OCI-LY3 (cell line): ENCODE data around the gene LUM.

Experiments used
- H2AFZ ChIP-seq: fragments of 200-600, 300-600 bp; shearing (Covaris generic); 2 replicates; pipeline ENCODE4 v1.6.0; 2014; ENCODE audit warnings: antibody characterized with exemption, low read depth, low read length
- H3K27ac ChIP-seq: fragments of 200-600, 300-600 bp; sonication (generic); 2 replicates; pipeline ENCODE4 v1.5.1; 2014; ENCODE audit warnings: mild to moderate bottlenecking, low read length, moderate library complexity, mixed read lengths
- H3K27me3 ChIP-seq: fragments of 200-600, 300-600 bp; sonication (generic); 2 replicates; pipeline ENCODE4 v1.6.1; 2014; ENCODE audit warnings: low read depth, low read length, mixed read lengths
- H3K36me3 ChIP-seq: fragments of 200-600, 300-600 bp; sonication (generic); replicated peaks from 2 replicates; pipeline ENCODE3; 2014; ENCODE audit warnings: low read depth, low read length, mixed read lengths
- H3K4me1 ChIP-seq: fragments of 300-600, 200-600 bp; sonication (generic); 2 replicates; pipeline ENCODE4 v1.6.1; 2014; ENCODE audit warnings: low read length, mixed read lengths
- H3K4me2 ChIP-seq: fragments of 200-600, 300-600 bp; sonication (generic); 2 replicates; pipeline ENCODE4 v1.6.1; 2014; ENCODE audit warnings: low read length, mixed read lengths
- H3K4me3 ChIP-seq: fragments of 300-600, 200-600 bp; sonication (generic); 2 replicates; pipeline ENCODE4 v1.5.1; 2014; ENCODE audit warnings: antibody characterized with exemption, mild to moderate bottlenecking, low read length, moderate library complexity
- H3K79me2 ChIP-seq: fragments of 300-600, 200-600 bp; shearing (Covaris generic); 2 replicates; pipeline ENCODE4 v1.6.1; 2014; ENCODE audit warnings: mild to moderate bottlenecking, low read length, mixed read lengths
- H3K9ac ChIP-seq: fragments of 300-600, 200-600 bp; shearing (Covaris generic); 2 replicates; pipeline ENCODE4 v1.6.0; 2014; ENCODE audit warnings: mild to moderate bottlenecking, low read length, moderate library complexity
- H3K9me3 ChIP-seq: fragments of 200-600, 300-600 bp; shearing (Covaris generic); 2 replicates; pipeline ENCODE4 v1.6.1; 2014; ENCODE audit warnings: low read length, mixed read lengths; ENCODE audit not compliant: insufficient read depth
- H4K20me1 ChIP-seq: fragments of 200-600, 300-600 bp; sonication (generic); 2 replicates; pipeline ENCODE4 v1.6.1; 2016; ENCODE audit warnings: low read length, mixed read lengths; ENCODE audit not compliant: insufficient read depth
- EZH2phosphoT487 ChIP-seq: fragments of 200-600 bp; shearing (Covaris generic); IDR thresholded peaks from 2 replicates; pipeline ENCODE4 v1.6.1; 2018; ENCODE audit warnings: antibody characterized with exemption, mixed run types, low read depth
- TF ChIP-seq, protein P1 (sequence below): fragments of 200-600, 300-600 bp; sonication (generic); IDR thresholded peaks from 2 replicates; pipeline ENCODE4 v1.5.1; 2014; ENCODE audit warnings: antibody characterized with exemption, low read length, low read depth

LUM gene

DNA sequence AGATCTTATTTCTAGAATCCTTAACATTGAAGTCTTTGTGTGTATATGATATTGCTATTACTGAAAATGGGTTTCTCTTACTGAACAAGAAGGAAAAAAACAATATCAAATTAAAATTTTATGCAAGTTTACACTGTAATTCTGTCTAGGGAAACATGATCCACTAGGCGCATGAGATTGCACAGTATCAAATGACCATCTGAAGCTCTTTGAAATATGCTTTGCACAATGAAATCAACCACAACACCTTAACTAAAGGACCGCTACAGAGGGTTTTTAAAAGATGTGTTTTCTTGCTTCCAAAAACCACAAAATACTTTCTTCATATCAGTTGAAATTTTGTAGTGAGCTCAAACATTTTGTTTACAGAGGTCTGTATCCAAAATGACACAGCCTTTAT, 38.4 kb downstream of the LUM start:
- Histone ChIP-seq H3K4me1 (peaks cover 10% of the 10 kb centered on the region), H3K27ac (no peak overlapping the region), H2AFZ (no peak overlapping the region), H3K9ac (no peak overlapping the region), H3K27me3 (no peaks in the 10 kb centered on the region), H3K4me3 (no peak overlapping the region), H3K79me2 (no peaks in the 10 kb centered on the region), H3K9me3 (no peaks in the 10 kb centered on the region), H3K4me2 (no peak overlapping the region), H4K20me1 (no peaks in the 10 kb centered on the region), H3K36me3 (no peaks in the 10 kb centered on the region)
- TF ChIP-seq EZH2phosphoT487 = no peak
- TF ChIP-seq, protein P1, sequence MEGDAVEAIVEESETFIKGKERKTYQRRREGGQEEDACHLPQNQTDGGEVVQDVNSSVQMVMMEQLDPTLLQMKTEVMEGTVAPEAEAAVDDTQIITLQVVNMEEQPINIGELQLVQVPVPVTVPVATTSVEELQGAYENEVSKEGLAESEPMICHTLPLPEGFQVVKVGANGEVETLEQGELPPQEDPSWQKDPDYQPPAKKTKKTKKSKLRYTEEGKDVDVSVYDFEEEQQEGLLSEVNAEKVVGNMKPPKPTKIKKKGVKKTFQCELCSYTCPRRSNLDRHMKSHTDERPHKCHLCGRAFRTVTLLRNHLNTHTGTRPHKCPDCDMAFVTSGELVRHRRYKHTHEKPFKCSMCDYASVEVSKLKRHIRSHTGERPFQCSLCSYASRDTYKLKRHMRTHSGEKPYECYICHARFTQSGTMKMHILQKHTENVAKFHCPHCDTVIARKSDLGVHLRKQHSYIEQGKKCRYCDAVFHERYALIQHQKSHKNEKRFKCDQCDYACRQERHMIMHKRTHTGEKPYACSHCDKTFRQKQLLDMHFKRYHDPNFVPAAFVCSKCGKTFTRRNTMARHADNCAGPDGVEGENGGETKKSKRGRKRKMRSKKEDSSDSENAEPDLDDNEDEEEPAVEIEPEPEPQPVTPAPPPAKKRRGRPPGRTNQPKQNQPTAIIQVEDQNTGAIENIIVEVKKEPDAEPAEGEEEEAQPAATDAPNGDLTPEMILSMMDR = no peak

DNA sequence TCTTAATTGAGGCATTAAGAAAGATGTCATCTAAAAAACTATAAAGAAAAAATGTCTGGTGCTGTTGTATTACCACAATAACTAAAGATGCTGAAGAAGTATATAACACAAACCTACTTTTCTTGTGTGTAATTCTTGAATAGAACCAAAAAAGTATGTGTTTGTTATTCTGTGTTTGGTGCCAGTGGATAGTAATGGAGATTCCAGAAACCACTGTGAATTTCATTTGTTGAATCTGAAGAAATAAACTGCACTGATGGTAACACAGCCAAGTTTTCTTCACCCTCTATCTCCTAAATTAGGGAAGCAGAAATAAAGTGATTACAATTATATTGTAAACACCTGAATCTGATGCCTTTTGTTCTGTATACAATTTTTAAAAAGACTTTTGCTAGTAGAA, 40.4 kb downstream of the LUM start:
- Histone ChIP-seq H3K4me2 (no peak overlapping the region), H3K27me3 (no peaks in the 10 kb centered on the region), H4K20me1 (no peaks in the 10 kb centered on the region), H3K4me3 (no peak overlapping the region), H3K4me1 (peaks cover 3% of the 10 kb centered on the region), H3K79me2 (no peaks in the 10 kb centered on the region), H2AFZ (no peak overlapping the region), H3K9ac (no peak overlapping the region), H3K36me3 (no peaks in the 10 kb centered on the region), H3K27ac (no peak overlapping the region), H3K9me3 (no peaks in the 10 kb centered on the region)
- no peak for TF ChIP-seq EZH2phosphoT487
- TF ChIP-seq, protein P1 = no peak

DNA sequence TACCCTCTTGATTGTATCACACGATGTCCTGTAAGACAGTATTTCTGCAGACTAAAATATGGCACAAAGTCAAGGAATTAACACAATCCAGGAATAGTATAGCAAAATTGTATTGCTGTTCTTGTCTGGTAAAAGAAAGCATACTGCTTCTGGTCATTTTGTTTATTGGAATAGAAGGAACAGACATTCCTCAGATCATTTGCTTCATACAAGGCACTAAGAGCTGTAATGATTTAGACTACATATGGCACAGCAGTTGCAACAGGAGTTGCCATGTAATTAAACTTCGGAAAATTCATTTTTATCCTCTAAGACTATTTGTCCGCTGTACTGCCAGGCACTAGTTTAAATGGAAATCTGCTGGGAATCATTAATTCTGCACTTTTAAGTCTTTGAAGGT, 45.9 kb downstream of the LUM start:
- Histone ChIP-seq H4K20me1 (no peaks in the 10 kb centered on the region), H3K36me3 (no peaks in the 10 kb centered on the region), H3K27ac (no peak overlapping the region), H3K9me3 (no peaks in the 10 kb centered on the region), H3K27me3 (no peaks in the 10 kb centered on the region), H3K4me3 (no peak overlapping the region), H3K4me2 (no peak overlapping the region), H3K9ac (no peak overlapping the region), H3K4me1 (peaks cover 5% of the 10 kb centered on the region), H2AFZ (no peak overlapping the region), H3K79me2 (no peaks in the 10 kb centered on the region)
- TF ChIP-seq, protein P1 = no peak
- TF ChIP-seq EZH2phosphoT487 = no peak

DNA sequence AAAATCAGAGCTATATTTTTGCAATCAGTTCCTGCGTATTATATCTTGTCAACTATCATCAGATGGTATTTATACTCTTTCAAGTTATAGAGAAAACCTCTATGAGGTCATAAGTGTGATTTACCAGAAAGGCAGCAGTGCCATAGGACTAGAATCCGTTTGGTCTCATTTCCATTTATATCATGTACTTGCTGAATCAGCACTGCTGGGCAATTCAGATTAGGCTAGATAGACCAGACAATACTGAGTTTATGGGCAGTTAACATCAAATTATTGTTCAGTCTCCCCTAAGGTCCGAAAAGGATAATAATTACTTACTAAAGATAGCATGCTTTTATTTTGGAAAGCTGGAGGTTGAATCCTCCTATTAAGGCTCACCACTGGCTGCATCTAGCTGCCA, 46.7 kb downstream of the LUM start:
- Histone ChIP-seq H3K27me3 (no peaks in the 10 kb centered on the region), H3K36me3 (no peaks in the 10 kb centered on the region), H3K9ac (no peak overlapping the region), H4K20me1 (no peaks in the 10 kb centered on the region), H3K4me1 (peaks cover 5% of the 10 kb centered on the region), H3K4me3 (no peak overlapping the region), H3K4me2 (no peak overlapping the region), H3K79me2 (no peaks in the 10 kb centered on the region), H3K9me3 (no peaks in the 10 kb centered on the region), H3K27ac (no peak overlapping the region), H2AFZ (no peak overlapping the region)
- TF ChIP-seq, protein P1 = no peak
- TF ChIP-seq EZH2phosphoT487 = no peak
